ENCODE results near the gene SMYD2.

- no peak for TF ChIP-seq CTCF (conservative IDR thresholded peaks at IDR 0.05 in 1 of 2, IDR thresholded peaks at IDR 0.05 in 1 of 2; ENCODE audit: low read depth in 1 of 2, low read length in 2 of 2)
- no peak for TF ChIP-seq EZH2 (IDR thresholded peaks at IDR 0.05; ENCODE audit: low read length, missing control alignments)
These were observed 46.9 kb upstream of the SMYD2 start for GRCh38 chr1:214233856-214234634.
